SK-N-SH (cell line): ENCODE results near the gene PARP8. TPM values are rescaled to one million over a fixed set of nuclear protein-coding genes. Genes with fewer than 3 reads are reported as not detected.

Experiments used
- CTCF ChIA-PET: fragments of 300-600, 350-600 bp; formaldehyde crosslinking; extraction: SDS; loops from one replicate; lab custom pipeline; 2021; lab: Yijun Ruan, JAX
- POLR2A ChIA-PET: fragments of 350-600 bp; sonication (Branson Sonifier 250); formaldehyde crosslinking; extraction: SDS; loops from one replicate; lab custom pipeline; 2020; ENCODE audit warnings: antibody characterized with exemption, inconsistent platforms; lab: Yijun Ruan, JAX
- DNase-seq: peaks from one replicate; pipeline ENCODE4 v3.0.0; 2012
- H2AFZ ChIP-seq: fragments of 200-600 bp; sonication (generic); 2 replicates; pipeline ENCODE4 v1.8.1; 2016; ENCODE audit warnings: antibody characterized with exemption, mild to moderate bottlenecking, low read depth
- H3F3A ChIP-seq: fragments of 200-600 bp; sonication (generic); replicated peaks from 2 replicates; pipeline ENCODE3; 2016; ENCODE audit warnings: antibody characterized with exemption, mild to moderate bottlenecking; ENCODE audit not compliant: insufficient read depth
- H3K27ac ChIP-seq, 2 experiments: fragments of 200-500 bp in 1 of 2; fragments of 200-600 bp in 1 of 2; sonication (Bioruptor generic) in 1 of 2; sonication (generic), shearing (Covaris generic) in 1 of 2; 2 replicates each; pipeline versions ENCODE4 v1.5.1 to v1.6.1; 2014 to 2016; ENCODE audit warnings: low read depth in 2 of 2, inconsistent platforms in 1 of 2, low read length in 1 of 2, mild to moderate bottlenecking in 1 of 2, mixed read lengths in 1 of 2
- H3K27me3 ChIP-seq: fragments of 200-600 bp; sonication (generic), shearing (Covaris generic); 2 replicates; pipeline ENCODE4 v1.6.1; 2016; ENCODE audit warnings: mixed run types; ENCODE audit not compliant: insufficient read depth
- H3K36me3 ChIP-seq, 2 experiments: fragments of 200-500 bp in 1 of 2; fragments of 200-600 bp in 1 of 2; sonication (Bioruptor generic) in 1 of 2; sonication (generic) in 1 of 2; replicated peaks in 1 of 2; 2 replicates each; pipeline versions ENCODE3 to v1.5.1; 2014 to 2016; ENCODE audit warnings: low read length in 1 of 2, mild to moderate bottlenecking in 1 of 2; ENCODE audit not compliant: insufficient read depth in 2 of 2, control insufficient read depth in 1 of 2
- H3K4me1 ChIP-seq, 2 experiments: fragments of 200-500 bp in 1 of 2; fragments of 200-600 bp in 1 of 2; sonication (Bioruptor generic) in 1 of 2; sonication (generic), shearing (Covaris generic) in 1 of 2; 2 replicates each; pipeline versions ENCODE4 v1.5.1 to v1.6.1; 2014 to 2016; ENCODE audit warnings: low read depth in 1 of 2, low read length in 1 of 2, mixed run types in 1 of 2; ENCODE audit not compliant: insufficient read depth in 2 of 2, control insufficient read depth in 1 of 2
- H3K4me2 ChIP-seq: fragments of 200-600 bp; sonication (generic), shearing (Covaris generic); 2 replicates; pipeline ENCODE4 v1.6.1; 2017; ENCODE audit warnings: mixed run types
- H3K4me3 ChIP-seq, 2 experiments: fragments of 200-500 bp in 1 of 2; fragments of 200-600 bp in 1 of 2; sonication (Bioruptor generic) in 1 of 2; sonication (generic), shearing (Covaris generic) in 1 of 2; 2 replicates each; pipeline versions ENCODE4 v1.5.1 to v1.8.1; 2014 to 2016; ENCODE audit warnings: low read depth in 2 of 2, inconsistent platforms in 1 of 2, low read length in 1 of 2, mild to moderate bottlenecking in 1 of 2, mixed read lengths in 1 of 2, moderate library complexity in 1 of 2
- H3K79me2 ChIP-seq: fragments of 200-600 bp; sonication (generic); 2 replicates; pipeline ENCODE4 v1.8.1; 2017; ENCODE audit warnings: mild to moderate bottlenecking; ENCODE audit not compliant: insufficient read depth
- H3K9ac ChIP-seq: fragments of 200-600 bp; sonication (generic); 2 replicates; pipeline ENCODE4 v1.6.1; 2017; ENCODE audit warnings: mixed run types
- H3K9me2 ChIP-seq: fragments of 200-600 bp; sonication (generic); 2 replicates; pipeline ENCODE4 v1.6.1; 2017; ENCODE audit warnings: mixed run types
- H3K9me3 ChIP-seq: fragments of 200-600 bp; sonication (generic); 2 replicates; pipeline ENCODE4 v1.6.1; 2017; ENCODE audit warnings: mixed run types, mild to moderate bottlenecking, moderate library complexity
- H4K20me1 ChIP-seq: fragments of 200-600 bp; sonication (generic); 2 replicates; pipeline ENCODE4 v1.6.1; 2017; ENCODE audit warnings: mild to moderate bottlenecking, mixed run types; ENCODE audit not compliant: insufficient read depth
- ELF1 ChIP-seq: IDR thresholded peaks from 2 replicates; pipeline ENCODE4 v1.4.0; 2012
- EP300 ChIP-seq, 2 experiments: IDR thresholded peaks; 2 replicates each; pipeline versions ENCODE4 v1.4.0 to v1.6.1; 2012; ENCODE audit warnings: borderline replicate concordance in 1 of 2, low read depth in 1 of 2, low read length in 1 of 2
- EZH2phosphoT487 ChIP-seq: fragments of 200-600 bp; sonication (generic); IDR thresholded peaks from 2 replicates; pipeline ENCODE4 v1.6.1; 2017; ENCODE audit warnings: low read depth, mixed run types, mild to moderate bottlenecking, antibody characterized with exemption, moderate library complexity, borderline replicate concordance
- JUND ChIP-seq: IDR thresholded peaks from 2 replicates; pipeline ENCODE4 v1.4.0; 2012
- MEF2A ChIP-seq: IDR thresholded peaks from 2 replicates; pipeline ENCODE4 v1.4.0; 2012; ENCODE audit warnings: low read depth, borderline replicate concordance
- NRF1 ChIP-seq: IDR thresholded peaks from 2 replicates; pipeline ENCODE4 v1.6.1; 2012; ENCODE audit warnings: low read depth, mild to moderate bottlenecking, low read length
- RAD21 ChIP-seq: IDR thresholded peaks from 2 replicates; pipeline ENCODE4 v1.6.1; 2012; ENCODE audit warnings: mild to moderate bottlenecking, low read length
- REST ChIP-seq: IDR thresholded peaks from 2 replicates; pipeline ENCODE4 v1.6.1; 2012; ENCODE audit warnings: mild to moderate bottlenecking, low read depth, low read length, moderate library complexity
- SIN3A ChIP-seq: IDR thresholded peaks from 2 replicates; pipeline ENCODE4 v1.6.1; 2012; ENCODE audit warnings: low read depth, mild to moderate bottlenecking, low read length, moderate library complexity, borderline replicate concordance
- USF1 ChIP-seq: IDR thresholded peaks from 2 replicates; pipeline ENCODE4 v1.4.0; 2012; ENCODE audit warnings: low read depth, borderline replicate concordance
- YY1 ChIP-seq: IDR thresholded peaks from 2 replicates; pipeline ENCODE4 v1.4.0; 2012; ENCODE audit warnings: low read depth, mild to moderate bottlenecking
- ZBTB33 ChIP-seq: IDR thresholded peaks from 2 replicates; pipeline ENCODE4 v1.4.0; 2012; ENCODE audit warnings: low read depth, borderline replicate concordance
- WGBS: methylation state at CpG from one replicate; pipeline ENCODE4 v1.1.6; 2017; ENCODE audit warnings: low lambda C conversion rate; 5-methylcytosine and 5-hydroxymethylcytosine counted together
- polyA plus RNA-seq, 3 experiments: library from polyadenylated mRNA; depleted of rRNA; stranded (reverse); fragments of >200 nt; gene quantifications; 2 replicates each; pipeline ENCODE4 v1.2.3, GENCODE V29; 2012

Gene PARP8
- polyA plus RNA-seq, 1 of the 3 experiments (the other 2 are of a cell fraction) = 6.2 TPM

GRCh38 chr5:50888751-50889150, 222.3 kb downstream of the PARP8 start (continued):
- no peak for TF ChIP-seq ZBTB33
- no peak for TF ChIP-seq NRF1
- TF ChIP-seq EP300 (IDR thresholded peaks at IDR 0.05; ENCODE audit: borderline replicate concordance in 1 of 2, low read depth in 1 of 2, low read length in 1 of 2) = no peak
- no peak for TF ChIP-seq ELF1
- no peak for TF ChIP-seq REST
- no peak for TF ChIP-seq SIN3A

GRCh38 chr5:50889790-50890189, 223.4 kb downstream of the PARP8 start:
- H3K4me1 ChIP-seq = no peaks in the 10 kb centered on the region; a peak in 1 of 4 replicates
- ChIA-PET POLR2A (no interaction called here), CTCF (no interaction called here)
- TF ChIP-seq EZH2phosphoT487 (no peak), USF1 (no peak), RAD21 (peak; percentile 29), MEF2A (no peak), JUND (no peak), YY1 (no peak)
- no peak overlapping the region for H3K4me2 ChIP-seq
- no peaks in the 10 kb centered on the region for H3K9me3 ChIP-seq
- no peaks in the 10 kb centered on the region for H3K36me3 ChIP-seq
- no peaks in the 10 kb centered on the region for H4K20me1 ChIP-seq
- no peaks in the 10 kb centered on the region for H3K9me2 ChIP-seq
- DNase-seq = no peak
- no peaks in the 10 kb centered on the region for H3F3A ChIP-seq
- WGBS = 13% methylated on average over 2 of the region's 2 CpGs
- no peak overlapping the region for H2AFZ ChIP-seq
- no peaks in the 10 kb centered on the region for H3K79me2 ChIP-seq
- no peaks in the 10 kb centered on the region for H3K27me3 ChIP-seq
- no peak overlapping the region for H3K4me3 ChIP-seq
- H3K27ac ChIP-seq = no peak overlapping the region
- no peak overlapping the region for H3K9ac ChIP-seq

Other genes with a start within 250 kb of the PARP8 start
- 15.5 and 22.6 TPM in 2 replicates for gene EMB, start 225.3 kb upstream of the PARP8 start, polyA plus RNA-seq (2012; rRNA removed)